Esophagus squamous epithelium (tissue), 4 donors: ENCODE measurements around the gene NUP153.

Experiments
- CTCF ChIP-seq, 6 experiments: fragments of 450-650 bp in 4 of 6; fragments of 200-600 bp in 2 of 6; sonication (generic) in 2 of 6; IDR thresholded peaks; one replicate each; pipeline ENCODE4 v1.5.1; 2016 to 2019; ENCODE audit warnings: antibody characterized with exemption in 6 of 6, mild to moderate bottlenecking in 4 of 6, moderate library complexity in 4 of 6
- POLR2A ChIP-seq, 4 donors: fragments of 450-650 bp; IDR thresholded peaks; one replicate each; pipeline ENCODE4 v1.6.1; 2017; ENCODE audit warnings: antibody characterized with exemption in 4 of 4, mild to moderate bottlenecking in 4 of 4, moderate library complexity in 3 of 4

DNA sequence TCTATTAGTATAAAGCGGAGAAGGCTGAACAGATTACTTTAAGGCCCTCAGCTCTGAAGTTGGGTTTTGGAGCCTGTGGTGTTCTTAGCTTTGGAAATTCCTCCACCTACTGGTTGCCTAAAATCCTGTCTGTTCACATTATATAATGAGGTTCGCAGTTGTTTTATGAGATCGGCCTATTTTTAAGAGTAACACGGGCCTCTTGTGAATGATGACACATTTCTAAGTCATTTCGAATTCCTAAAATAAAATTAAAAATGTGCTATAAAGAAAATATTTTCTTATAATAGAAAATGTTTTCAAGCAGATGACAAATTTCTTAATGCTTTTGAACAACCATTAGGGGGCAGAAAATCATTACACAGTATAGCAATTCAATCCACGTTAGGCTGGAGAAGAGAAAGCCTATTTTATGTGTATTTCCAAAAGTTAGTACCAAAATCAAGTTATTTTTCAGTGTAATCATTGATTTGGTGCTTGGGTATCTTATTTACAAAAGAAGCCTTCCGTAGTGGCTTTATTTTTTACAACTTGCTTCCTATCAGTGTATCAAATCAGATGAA is 122.4 kb downstream of the NUP153 start:
- TF ChIP-seq CTCF (IDR thresholded peaks at IDR 0.05): peak; percentile 77 to 89 (median 84)
- TF ChIP-seq POLR2A (IDR thresholded peaks at IDR 0.05): no peak
